Measurements from ENCODE around the gene TRPM4. TPM values are rescaled to one million over a fixed set of nuclear protein-coding genes. Genes with fewer than 3 reads are reported as not detected.

TRPM4 gene
- polyA plus RNA-seq, 4 donors: 15.8 to 298 (median 92.6) TPM

DNA sequence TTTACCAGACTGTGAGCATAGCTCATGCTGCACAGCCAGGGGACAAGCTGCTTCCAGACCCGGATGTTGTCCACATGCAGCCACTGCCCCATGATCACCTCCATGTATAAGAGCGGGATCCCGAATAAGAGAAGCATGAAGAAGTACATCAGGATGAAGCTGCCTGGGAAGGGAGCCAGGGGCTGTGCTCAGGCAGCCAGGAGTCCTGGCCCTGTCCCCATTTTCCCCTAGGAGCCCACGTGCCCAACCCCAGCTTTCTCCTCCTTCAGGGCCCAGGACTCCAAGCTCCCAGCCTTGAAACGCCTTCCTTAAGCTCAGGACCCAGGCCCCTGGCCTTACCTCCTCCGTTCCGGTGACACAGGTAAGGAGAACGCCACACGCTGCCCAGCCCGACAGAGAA lies 98.1 kb downstream of the TRPM4 start:
- Histone ChIP-seq H3K27ac (ENCODE audit: low read depth in 1 of 3, low read length in 2 of 3) (no peak overlapping the region), H3K4me3 (ENCODE audit: low read depth in 1 of 3, low read length in 3 of 3) (no peak overlapping the region), H3K9me3 (ENCODE audit: control insufficient read depth in 2 of 2, insufficient read depth in 1 of 2, low read depth in 1 of 2, low read length in 1 of 2) (peaks cover 2 to 7% of the 10 kb centered on the region in 2 donors), H3K4me1 (ENCODE audit: control insufficient read depth in 3 of 3, insufficient read depth in 2 of 3, low read depth in 1 of 3, low read length in 2 of 3) (no peaks in the 10 kb centered on the region), H3K27me3 (ENCODE audit: control insufficient read depth in 3 of 3, insufficient read depth in 3 of 3, low read length in 3 of 3) (peaks cover 0 to 8% (median 7%) of the 10 kb centered on the region in 3 donors), H3K36me3 (ENCODE audit: control insufficient read depth in 3 of 3, insufficient read depth in 2 of 3, low read depth in 1 of 3, low read length in 3 of 3) (no peaks in the 10 kb centered on the region)
- FAIRE-seq (no peak), DNase-seq (no peak)
- 81 to 88% (median 85%) methylated on average over 10 of the region's 10 CpGs for WGBS, 3 donors

DNA sequence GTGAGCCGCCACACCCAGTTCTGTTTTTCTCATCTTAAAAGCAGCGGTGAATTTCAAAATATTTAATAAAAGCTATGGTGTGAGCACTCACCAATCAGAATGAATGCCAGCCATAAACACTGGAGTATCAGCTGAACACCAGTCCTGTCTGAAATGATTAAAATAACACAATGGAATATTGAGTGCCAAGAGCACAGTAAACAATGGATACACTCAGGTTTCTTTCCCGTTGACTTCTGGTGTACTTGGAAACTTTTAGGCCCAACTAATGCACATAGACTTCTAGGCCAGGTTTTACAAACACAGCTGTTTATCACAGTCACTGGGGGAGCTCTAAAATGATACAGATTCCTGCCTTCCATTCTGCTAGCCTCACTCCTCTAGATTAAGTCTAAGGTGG lies 99.1 kb downstream of the TRPM4 start:
- no peak for FAIRE-seq
- WGBS, 3 donors: 72 to 77% (median 77%) methylated on average over 3 of the region's 3 CpGs
- H3K4me1 ChIP-seq (ENCODE audit: control insufficient read depth in 3 of 3, insufficient read depth in 2 of 3, low read depth in 1 of 3, low read length in 2 of 3): no peaks in the 10 kb centered on the region

More for the DNA sequence above, 99.1 kb downstream of the TRPM4 start:
- peaks cover 2 to 7% of the 10 kb centered on the region in 2 donors for H3K9me3 ChIP-seq (ENCODE audit: control insufficient read depth in 2 of 2, insufficient read depth in 1 of 2, low read depth in 1 of 2, low read length in 1 of 2)
- H3K27me3 ChIP-seq (ENCODE audit: control insufficient read depth in 3 of 3, insufficient read depth in 3 of 3, low read length in 3 of 3): peaks cover 0 to 8% (median 7%) of the 10 kb centered on the region in 3 donors
- no peak for DNase-seq
- no peak overlapping the region for H3K27ac ChIP-seq (ENCODE audit: low read depth in 1 of 3, low read length in 2 of 3)
- no peak overlapping the region for H3K4me3 ChIP-seq (ENCODE audit: low read depth in 1 of 3, low read length in 3 of 3)
- no peaks in the 10 kb centered on the region for H3K36me3 ChIP-seq (ENCODE audit: control insufficient read depth in 3 of 3, insufficient read depth in 2 of 3, low read depth in 1 of 3, low read length in 3 of 3)

Other genes starting within 250 kb of the TRPM4 start
- gene DHDH, start 224.1 kb upstream of the TRPM4 start, polyA plus RNA-seq: 10 to 100 TPM in 2 of 4 donors, 1 to 10 TPM in 2; 2.9 to 36.2 (median 13.8) TPM
- gene BAX, start 202.9 kb upstream of the TRPM4 start, polyA plus RNA-seq: 100 to 1,000 TPM; 138 to 199 (median 162) TPM
- gene FTL, start 192.5 kb upstream of the TRPM4 start, polyA plus RNA-seq: 1,000 to 10,000 TPM; 4,142 to 9,292 (median 8,268) TPM
- 10 to 100 TPM; 16.2 to 40.0 (median 25.0) TPM for gene GYS1, start 164.5 kb upstream of the TRPM4 start, polyA plus RNA-seq
- 100 to 1,000 TPM in 1 of 4 donors, 10 to 100 TPM in 3; 45.4 to 108 (median 57.3) TPM for gene RUVBL2, start 163.9 kb upstream of the TRPM4 start, polyA plus RNA-seq
- gene LHB, start 140.7 kb upstream of the TRPM4 start, polyA plus RNA-seq: 10 to 100 TPM in 1 of 4 donors, 1 to 10 TPM in 2, under 1 TPM in 1; 0.12 to 40.5 (median 5.2) TPM
- gene CGB3, start 133.5 kb upstream of the TRPM4 start, polyA plus RNA-seq: not detected
- not detected for gene CGB2, start 125.9 kb upstream of the TRPM4 start, polyA plus RNA-seq
- gene CGB1, start 120.9 kb upstream of the TRPM4 start, polyA plus RNA-seq: not detected
- under 1 TPM in 1 of 4 donors, not detected in 3; 0.09 TPM for gene CGB5, start 113.9 kb upstream of the TRPM4 start, polyA plus RNA-seq
- gene CGB8, start 108.7 kb upstream of the TRPM4 start, polyA plus RNA-seq: not detected
- under 1 TPM in 2 of 4 donors, not detected in 2; 0.03 to 0.13 TPM for gene CGB7, start 100.0 kb upstream of the TRPM4 start, polyA plus RNA-seq
- gene NTF4, start 93.0 kb upstream of the TRPM4 start, polyA plus RNA-seq: under 1 TPM in 1 of 4 donors, not detected in 3; 0.34 TPM
- under 1 TPM in 1 of 4 donors, not detected in 3; 0.03 TPM for gene KCNA7, start 85.1 kb upstream of the TRPM4 start, polyA plus RNA-seq
- 100 to 1,000 TPM; 159 to 237 (median 223) TPM for gene SNRNP70, start 72.3 kb upstream of the TRPM4 start, polyA plus RNA-seq
- gene LIN7B, start 43.4 kb upstream of the TRPM4 start, polyA plus RNA-seq: 10 to 100 TPM in 2 of 4 donors, 1 to 10 TPM in 2; 7.7 to 21.9 (median 14.5) TPM
- 1 to 10 TPM; 1.4 to 7.6 (median 4.4) TPM for gene C19orf73, start 38.6 kb upstream of the TRPM4 start, polyA plus RNA-seq
- gene PPFIA3, start 38.2 kb upstream of the TRPM4 start, polyA plus RNA-seq: 10 to 100 TPM in 3 of 4 donors, 1 to 10 TPM in 1; 2.8 to 48.6 (median 30.1) TPM
- gene HRC, start 2.4 kb upstream of the TRPM4 start, polyA plus RNA-seq: 1 to 10 TPM in 3 of 4 donors, under 1 TPM in 1; 0.67 to 2.6 (median 2.0) TPM
- gene SLC6A16, start 167.4 kb downstream of the TRPM4 start, polyA plus RNA-seq: 1 to 10 TPM in 1 of 4 donors, under 1 TPM in 2, not detected in 1; 0.27 to 1.4 (median 0.34) TPM
- 10 to 100 TPM in 1 of 4 donors, 1 to 10 TPM in 3; 2.7 to 11.6 (median 6.9) TPM for gene CD37, start 177.6 kb downstream of the TRPM4 start, polyA plus RNA-seq
- 10 to 100 TPM in 2 of 4 donors, 1 to 10 TPM in 2; 1.8 to 17.2 (median 8.8) TPM for gene TEAD2, start 204.6 kb downstream of the TRPM4 start, polyA plus RNA-seq
- gene DKKL1, start 206.1 kb downstream of the TRPM4 start, polyA plus RNA-seq: under 1 TPM in 2 of 4 donors, not detected in 2; 0.19 to 0.66 TPM
- not detected for gene KASH5, start 230.5 kb downstream of the TRPM4 start, polyA plus RNA-seq

All from small intestine (tissue), 7 donors.